Endothelial cell of umbilical vein (primary cell): Measurements from ENCODE around the gene SDR9C7. TPM values are rescaled to one million over a fixed set of nuclear protein-coding genes. Genes with fewer than 3 reads are reported as not detected.

Source experiments
- BruUV-seq: library from RNA; stranded (reverse); fragments of 400-500 nt; replicated peaks from 2 replicates; lab custom pipeline; 2021; lab: Mats Ljungman, UMichigan
- CTCF ChIA-PET: fragments of 300-600, 350-600 bp; sonication (Branson Sonifier 250); formaldehyde crosslinking; loops from one replicate; lab custom pipeline; 2021; ENCODE audit warnings: antibody characterized with exemption, inconsistent platforms; lab: Charles Lee
- POLR2A ChIA-PET: fragments of 300-600, 350-600 bp; sonication (Branson Sonifier 250); formaldehyde crosslinking; loops from one replicate; lab custom pipeline; 2021; ENCODE audit warnings: antibody characterized with exemption, inconsistent platforms; lab: Charles Lee
- DNase-seq: peaks from one replicate; pipeline ENCODE4 v3.0.0-alpha.2; 2011; ENCODE audit warnings: low read depth, low spot score
- FAIRE-seq: peaks from 2 replicates; lab custom pipeline; 2011; peaks lifted over from hg19 to GRCh38; lab: Jason Lieb, UNC
- H2AFZ ChIP-seq: 2 replicates; pipeline ENCODE4 v1.6.0; 2012; ENCODE audit warnings: low read depth, low read length, control low read depth, inconsistent platforms
- H3K27ac ChIP-seq: 2 replicates; pipeline ENCODE4 v1.5.1; 2011; ENCODE audit warnings: low read depth, mild to moderate bottlenecking, control low read depth, low read length, moderate library complexity; ENCODE audit not compliant: insufficient read depth
- H3K27me3 ChIP-seq, 2 experiments: 2 replicates each; pipeline versions ENCODE4 v1.6.0 to v1.6.1; 2011; ENCODE audit warnings: low read length in 2 of 2, mixed read lengths in 1 of 2; ENCODE audit not compliant: control insufficient read depth in 2 of 2, insufficient read depth in 2 of 2
- H3K36me3 ChIP-seq, 2 experiments: 2 replicates in 1 of 2; 3 replicates in 1 of 2; pipeline ENCODE4 v1.5.1; 2011; ENCODE audit warnings: low read length in 2 of 2, mild to moderate bottlenecking in 1 of 2, moderate library complexity in 1 of 2; ENCODE audit not compliant: control insufficient read depth in 2 of 2, insufficient read depth in 2 of 2; ENCODE audit errors: extremely low read depth in 1 of 2
- H3K4me1 ChIP-seq: 3 replicates; pipeline ENCODE4 v1.5.1; 2011; ENCODE audit warnings: mild to moderate bottlenecking, low read length; ENCODE audit not compliant: control insufficient read depth, insufficient read depth; ENCODE audit errors: extremely low read depth
- H3K4me2 ChIP-seq: 2 replicates; pipeline ENCODE4 v1.6.1; 2011; ENCODE audit warnings: low read length, control low read depth, mixed read lengths; ENCODE audit not compliant: insufficient read depth
- H3K4me3 ChIP-seq, 3 experiments: fragments of 200-600 bp in 1 of 3; sonication (generic), shearing (Covaris generic) in 1 of 3; replicated peaks in 1 of 3; 2 replicates each; pipeline ENCODE4 v1.5.1; 2011 to 2016; ENCODE audit warnings: control low read depth in 3 of 3, low read length in 3 of 3, mild to moderate bottlenecking in 2 of 3, inconsistent platforms in 1 of 3, low read depth in 1 of 3, moderate library complexity in 1 of 3; ENCODE audit not compliant: insufficient read depth in 1 of 3
- H3K79me2 ChIP-seq: 2 replicates; pipeline ENCODE4 v1.6.0; 2012; ENCODE audit warnings: low read length, inconsistent platforms; ENCODE audit not compliant: control insufficient read depth, insufficient read depth
- H3K9ac ChIP-seq: replicated peaks from 2 replicates; pipeline ENCODE3; 2011; ENCODE audit warnings: low read length, control low read depth; ENCODE audit not compliant: insufficient read depth; ENCODE audit errors: extremely low read depth
- H3K9me1 ChIP-seq: replicated peaks from 3 replicates; pipeline ENCODE4 v1.6.0; 2011; ENCODE audit warnings: mild to moderate bottlenecking, low read length; ENCODE audit not compliant: control insufficient read depth, insufficient read depth; ENCODE audit errors: extremely low read depth
- H3K9me3 ChIP-seq: replicated peaks from 2 replicates; pipeline ENCODE4 v1.5.1; 2012; ENCODE audit warnings: low read length, inconsistent platforms; ENCODE audit not compliant: control insufficient read depth, insufficient read depth
- H4K20me1 ChIP-seq: replicated peaks from 2 replicates; pipeline ENCODE3; 2011; ENCODE audit warnings: mild to moderate bottlenecking, low read length; ENCODE audit not compliant: control insufficient read depth, insufficient read depth; ENCODE audit errors: extremely low read depth
- CTCF ChIP-seq, 2 donors: IDR thresholded peaks; 1 replicate in 1 of 2; 2 replicates in 1 of 2; pipeline ENCODE4 v1.5.1; 2011; ENCODE audit warnings: low read length in 2 of 2, mild to moderate bottlenecking in 2 of 2, moderate library complexity in 2 of 2, control low read depth in 1 of 2, inconsistent platforms in 1 of 2, low read depth in 1 of 2; ENCODE audit not compliant: insufficient read depth in 1 of 2; ENCODE audit errors: extremely low read depth in 1 of 2
- EZH2 ChIP-seq: IDR thresholded peaks from 2 replicates; pipeline ENCODE4 v1.6.1; 2012; ENCODE audit warnings: borderline replicate concordance, low read depth, mild to moderate bottlenecking, moderate library complexity, low read length, inconsistent platforms; ENCODE audit not compliant: severe bottlenecking
- FOS ChIP-seq: IDR thresholded peaks from 2 replicates; pipeline ENCODE4 v1.6.1; 2011; ENCODE audit warnings: mild to moderate bottlenecking, low read length, moderate library complexity, borderline replicate concordance; ENCODE audit not compliant: insufficient read depth
- GATA2 ChIP-seq: IDR thresholded peaks from 2 replicates; pipeline ENCODE4 v1.7.0; 2011; ENCODE audit warnings: low read depth, mild to moderate bottlenecking, moderate library complexity, mixed read lengths, low read length; ENCODE audit not compliant: insufficient read length, insufficient read depth
- JUN ChIP-seq: IDR thresholded peaks from 2 replicates; pipeline ENCODE4 v1.6.1; 2011; ENCODE audit warnings: borderline replicate concordance, low read depth; ENCODE audit not compliant: insufficient read length, insufficient read depth
- MAX ChIP-seq: IDR thresholded peaks from 2 replicates; pipeline ENCODE4 v1.6.1; 2011; ENCODE audit not compliant: insufficient read depth, insufficient read length
- MYC ChIP-seq: IDR thresholded peaks from one replicate; pipeline ENCODE4 v1.6.1; 2011; ENCODE audit warnings: mild to moderate bottlenecking, low read depth, low read length
- POLR2A ChIP-seq: IDR thresholded peaks from 2 replicates; pipeline ENCODE4 v1.6.1; 2012; ENCODE audit warnings: low read depth, mild to moderate bottlenecking, control low read depth, low read length
- POLR2AphosphoS5 ChIP-seq: IDR thresholded peaks from 2 replicates; pipeline ENCODE4 v1.6.1; 2012; ENCODE audit warnings: low read depth, mild to moderate bottlenecking, control low read depth, low read length, moderate library complexity; ENCODE audit not compliant: insufficient read depth
- dilution Hi-C: fragments of 300-500 bp; cut with MboI; formaldehyde crosslinking; loops from one replicate; pipeline ENCODE4 v1.15.0; 2019; ENCODE audit warnings: low sequenced_read_pairs; ENCODE audit not compliant: extremely low pct_ligation_motif_present
- intact Hi-C: fragments of 100-400 bp; cut with micrococcal nuclease; formaldehyde crosslinking; loops from one replicate; pipeline ENCODE4 v1.10.0; 2022
- polyA plus RNA-seq, 4 experiments: library from polyadenylated mRNA; depleted of rRNA in 3 of 4; stranded (reverse) in 3 of 4; unstranded in 1 of 4; fragments of >200 nt; gene quantifications; 2 replicates each; pipeline versions ENCODE4 v1.2.1 to v1.2.3, GENCODE V29; 2011 to 2012; ENCODE audit warnings: missing spikeins in 1 of 4
- total RNA-seq: library from RNA; stranded (reverse); gene quantifications from 2 replicates; pipeline ENCODE4 v1.2.3, GENCODE V29; 2021

Gene SDR9C7
- total and polyA plus RNA-seq, 2 donors (not counting 3 experiments of a cell fraction or from before 2014, with no cell fraction given), result not detected

- Histone ChIP-seq H3K4me1 (no peaks in the 10 kb centered on the region), H3K36me3 (no peaks in the 10 kb centered on the region), H3K4me3 (no peak overlapping the region), H3K9me3 (no peaks in the 10 kb centered on the region), H3K4me2 (no peak overlapping the region), H4K20me1 (no peaks in the 10 kb centered on the region), H3K9ac (no peak overlapping the region), H3K9me1 (no peaks in the 10 kb centered on the region), H2AFZ (no peak overlapping the region), H3K27ac (no peak overlapping the region), H3K79me2 (no peaks in the 10 kb centered on the region), H3K27me3 (peaks cover 3 to 8% of the 10 kb centered on the region in 2 experiments)
- ChIA-PET CTCF (no interaction called here), POLR2A (no interaction called here)
- TF ChIP-seq EZH2 (no peak), CTCF (IDR thresholded peaks at IDR 0.05; ENCODE audit: extremely low read depth in 1 of 2, insufficient read depth in 1 of 2, low read depth in 1 of 2, low read length in 2 of 2) (no peak), FOS (no peak), POLR2A (no peak), MAX (no peak), MYC (no peak), GATA2 (no peak), JUN (no peak), POLR2AphosphoS5 (no peak)
- intact Hi-C loops, result no loop called here
- BruUV-seq, result no TSS peak
- FAIRE-seq (no peak), DNase-seq (no peak)
- dilution Hi-C loops, result no loop called here
Measured at GRCh38 chr12:56874821-56875220, 59.4 kb downstream of the SDR9C7 start.
